T-helper 22 cell (primary cell): ENCODE results near the gene STK32B.

ENCODE experiments used
- DNase-seq: peaks from one replicate; pipeline ENCODE4 v3.0.0-alpha.2; 2020; ENCODE audit warnings: low read depth

STK32B gene

GRCh38 chr4:5069901-5070300 is 18.6 kb downstream of the STK32B start:
- DNase-seq, result no peak

- DNase-seq, result no peak
These were observed 21.7 kb downstream of the STK32B start for GRCh38 chr4:5072948-5073347.

GRCh38 chr4:5078009-5078408 is 26.7 kb downstream of the STK32B start:
- DNase-seq, result no peak

GRCh38 chr4:5079581-5079980 is 28.3 kb downstream of the STK32B start:
- no peak for DNase-seq

GRCh38 chr4:5081441-5081999 is 30.2 kb downstream of the STK32B start:
- DNase-seq, result no peak

- no peak for DNase-seq
These were observed 31.1 kb downstream of the STK32B start for GRCh38 chr4:5082376-5082775.

- DNase-seq, result no peak
These were observed 33.7 kb downstream of the STK32B start for GRCh38 chr4:5084911-5085475.

GRCh38 chr4:5086535-5086934 is 35.3 kb downstream of the STK32B start:
- DNase-seq, result no peak

- DNase-seq, result no peak
These were observed 45.0 kb downstream of the STK32B start for GRCh38 chr4:5096261-5096660.

- DNase-seq, result no peak
These were observed 46.9 kb downstream of the STK32B start for GRCh38 chr4:5098176-5098575.

GRCh38 chr4:5100336-5100735 is 49.1 kb downstream of the STK32B start:
- DNase-seq, result no peak

- no peak for DNase-seq
These were observed 49.7 kb downstream of the STK32B start for GRCh38 chr4:5100986-5101385.

- DNase-seq, result no peak
These were observed 50.3 kb downstream of the STK32B start for GRCh38 chr4:5101571-5101970.

- DNase-seq, result no peak
These were observed 59.6 kb downstream of the STK32B start for GRCh38 chr4:5110901-5111300.

- DNase-seq, result no peak
These were observed 61.2 kb downstream of the STK32B start for GRCh38 chr4:5112333-5113095.

- DNase-seq, result no peak
These were observed 63.7 kb downstream of the STK32B start for GRCh38 chr4:5114950-5115349.

- no peak for DNase-seq
These were observed 67.0 kb downstream of the STK32B start for GRCh38 chr4:5118091-5118786.

- no peak for DNase-seq
These were observed 67.9 kb downstream of the STK32B start for GRCh38 chr4:5118994-5119835.

GRCh38 chr4:5120067-5120466 is 68.8 kb downstream of the STK32B start:
- no peak for DNase-seq

- DNase-seq, result no peak
These were observed 69.2 kb downstream of the STK32B start for GRCh38 chr4:5120468-5120867.

- no peak for DNase-seq
These were observed 70.8 kb downstream of the STK32B start for GRCh38 chr4:5122114-5122513.

GRCh38 chr4:5124876-5125275 is 73.6 kb downstream of the STK32B start:
- DNase-seq, result no peak
